Measurements from ENCODE around the gene CRYBG2.

- TF ChIP-seq POLR2A (IDR thresholded peaks at IDR 0.05) (no peak), CTCF (IDR thresholded peaks at IDR 0.05) (no peak)
Observed at GRCh38 chr1:26356106-26356505, 2.2 kb upstream of the CRYBG2 start.

Measured in vagina (tissue), 2 donors.